ENCODE data around the gene SLC25A23. TPM values are rescaled to one million over a fixed set of nuclear protein-coding genes. Genes with fewer than 3 reads are reported as not detected.
A peak's percentile ranks its signal among the peaks of the same experiment; 100 is the strongest.

Gene SLC25A23
- total and polyA plus RNA-seq, 3 experiments from 2014 or later, result 14.5 to 19.9 (median 14.8) TPM

GRCh38 chr19:6416658-6417405, 42.8 kb downstream of the SLC25A23 start:
- Mint-ChIP-seq H3K27me3 (no peaks in the 10 kb centered on the region), H3K9me3 (no peaks in the 10 kb centered on the region), H3K36me3 (peaks cover 3 to 87% (median 6%) of the 10 kb centered on the region in 3 donors), H3K4me3 (no peak overlapping the region), H3K4me1 (peaks cover 1 to 15% (median 2%) of the 10 kb centered on the region in 3 donors), H3K27ac (no peak overlapping the region)
- CTCF ChIA-PET, result interaction anchor here (0.6 to 1.3 kb wide), 2 partner anchors 19 to 103 kb away, joined by 3 read pairs; no protein-coding TSS in a partner anchor
- H3K36me3 ChIP-seq (ENCODE audit: insufficient read depth, low read length), result peaks cover 52% of the 10 kb centered on the region
- H3K27ac ChIP-seq (ENCODE audit: low read depth, low read length), result no peak overlapping the region
- no peaks in the 10 kb centered on the region for H3K4me1 ChIP-seq (ENCODE audit: insufficient read depth, low read length)
- no peak for DNase-seq
- POLR2A ChIA-PET, result interaction anchor here (0.6 kb wide), 1 partner anchor 9 kb away, joined by 3 read pairs; no protein-coding TSS in a partner anchor
- no peaks in the 10 kb centered on the region for H3K27me3 ChIP-seq (ENCODE audit: insufficient read depth, low read length, poor library complexity, severe bottlenecking)
- H3K4me3 ChIP-seq (ENCODE audit: low read length), result no peak overlapping the region
- H3K9me3 ChIP-seq (ENCODE audit: low read length), result no peaks in the 10 kb centered on the region

- peaks cover 3 to 75% (median 5%) of the 10 kb centered on the region in 3 donors for H3K36me3 Mint-ChIP-seq
- ChIA-PET CTCF (no interaction called here), POLR2A (no interaction called here)
- Histone ChIP-seq H3K4me3 (ENCODE audit: low read length) (no peak overlapping the region), H3K27ac (ENCODE audit: low read depth, low read length) (no peak overlapping the region), H3K27me3 (ENCODE audit: insufficient read depth, low read length, poor library complexity, severe bottlenecking) (no peaks in the 10 kb centered on the region), H3K9me3 (ENCODE audit: low read length) (no peaks in the 10 kb centered on the region), H3K4me1 (ENCODE audit: insufficient read depth, low read length) (no peaks in the 10 kb centered on the region), H3K36me3 (ENCODE audit: insufficient read depth, low read length) (peaks cover 45% of the 10 kb centered on the region)
- H3K27ac Mint-ChIP-seq, result no peak overlapping the region
- H3K4me3 Mint-ChIP-seq, result no peak overlapping the region
- no peak for DNase-seq
- H3K27me3 Mint-ChIP-seq, result no peaks in the 10 kb centered on the region
- no peaks in the 10 kb centered on the region for H3K9me3 Mint-ChIP-seq
- peaks cover 0 to 3% (median 1%) of the 10 kb centered on the region in 3 donors for H3K4me1 Mint-ChIP-seq
Observed at GRCh38 chr19:6415591-6416190, 43.9 kb downstream of the SLC25A23 start.

DNA sequence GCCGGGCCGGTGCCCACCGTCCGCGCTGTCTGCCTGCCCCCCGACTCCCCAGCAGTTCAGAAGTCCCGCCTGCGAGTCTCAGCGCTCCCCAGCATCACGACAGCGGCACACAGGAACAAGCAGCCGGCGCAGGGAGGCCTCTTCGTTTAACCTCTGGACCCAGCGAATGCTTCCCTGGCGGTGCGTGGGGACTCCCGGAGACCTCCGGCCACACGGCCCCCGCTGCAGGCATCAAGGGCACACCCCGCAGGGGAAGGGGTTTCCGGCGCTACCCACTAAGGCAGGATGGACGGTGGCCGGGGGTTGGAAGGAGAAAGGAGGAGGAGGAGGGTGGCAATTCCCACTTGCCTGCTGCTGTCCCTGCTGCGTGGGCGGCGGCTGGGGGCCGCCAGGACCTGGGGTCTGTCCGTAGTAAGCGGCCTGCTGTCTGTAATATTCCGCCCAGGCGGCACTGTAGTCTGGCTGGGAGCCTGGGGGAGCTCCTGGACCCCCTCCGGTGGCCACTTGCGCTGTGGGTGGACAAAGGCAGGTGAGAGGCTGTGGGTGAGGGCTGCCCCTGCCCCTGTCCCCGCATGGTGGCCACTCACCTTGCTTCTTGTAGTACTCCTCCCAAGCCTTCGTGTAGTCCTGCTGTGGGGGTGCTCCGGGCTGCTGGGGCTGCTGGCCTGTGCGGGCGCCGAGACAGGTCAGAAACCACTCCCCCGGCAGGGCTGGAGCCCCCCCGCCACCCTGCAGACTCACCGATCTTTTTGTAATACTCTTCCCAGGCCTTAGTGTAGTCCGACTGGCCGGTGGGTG, 44.6 kb downstream of the SLC25A23 start:
- Histone ChIP-seq H3K4me3 (ENCODE audit: low read length) (no peak overlapping the region), H3K4me1 (ENCODE audit: insufficient read depth, low read length) (no peaks in the 10 kb centered on the region), H3K36me3 (ENCODE audit: insufficient read depth, low read length) (peaks cover 38% of the 10 kb centered on the region), H3K27ac (ENCODE audit: low read depth, low read length) (no peak overlapping the region), H3K9me3 (ENCODE audit: low read length) (no peaks in the 10 kb centered on the region), H3K27me3 (ENCODE audit: insufficient read depth, low read length, poor library complexity, severe bottlenecking) (no peaks in the 10 kb centered on the region)
- Mint-ChIP-seq H3K36me3 (peaks cover 2 to 68% (median 2%) of the 10 kb centered on the region in 3 donors), H3K4me3 (no peak overlapping the region), H3K4me1 (no peaks in the 10 kb centered on the region), H3K27ac (no peak overlapping the region), H3K27me3 (no peaks in the 10 kb centered on the region), H3K9me3 (no peaks in the 10 kb centered on the region)
- POLR2A ChIA-PET, result no interaction called here
- no peak for DNase-seq
- CTCF ChIA-PET, result no interaction called here

GRCh38 chr19:6413721-6414643, 45.6 kb downstream of the SLC25A23 start:
- Histone ChIP-seq H3K9me3 (ENCODE audit: low read length) (no peaks in the 10 kb centered on the region), H3K4me3 (ENCODE audit: low read length) (no peak overlapping the region), H3K36me3 (ENCODE audit: insufficient read depth, low read length) (peaks cover 28% of the 10 kb centered on the region), H3K27me3 (ENCODE audit: insufficient read depth, low read length, poor library complexity, severe bottlenecking) (no peaks in the 10 kb centered on the region), H3K27ac (ENCODE audit: low read depth, low read length) (no peak overlapping the region), H3K4me1 (ENCODE audit: insufficient read depth, low read length) (no peaks in the 10 kb centered on the region)
- Mint-ChIP-seq H3K4me3 (no peak overlapping the region), H3K27ac (no peak overlapping the region), H3K36me3 (peaks cover 0 to 58% (median 0%) of the 10 kb centered on the region in 3 donors), H3K9me3 (no peaks in the 10 kb centered on the region), H3K27me3 (no peaks in the 10 kb centered on the region), H3K4me1 (no peaks in the 10 kb centered on the region)
- CTCF ChIA-PET, result no interaction called here
- POLR2A ChIA-PET, result no interaction called here
- DNase-seq, result no peak

- peaks cover 0 to 51% (median 0%) of the 10 kb centered on the region in 3 donors for H3K36me3 Mint-ChIP-seq
- no peak overlapping the region for H3K27ac Mint-ChIP-seq
- Histone ChIP-seq H3K4me3 (ENCODE audit: low read length) (no peak overlapping the region), H3K4me1 (ENCODE audit: insufficient read depth, low read length) (no peaks in the 10 kb centered on the region), H3K27ac (ENCODE audit: low read depth, low read length) (no peak overlapping the region), H3K27me3 (ENCODE audit: insufficient read depth, low read length, poor library complexity, severe bottlenecking) (no peaks in the 10 kb centered on the region), H3K36me3 (ENCODE audit: insufficient read depth, low read length) (peaks cover 22% of the 10 kb centered on the region), H3K9me3 (ENCODE audit: low read length) (no peaks in the 10 kb centered on the region)
- ChIA-PET CTCF (no interaction called here), POLR2A (no interaction called here)
- H3K27me3 Mint-ChIP-seq, result no peaks in the 10 kb centered on the region
- no peak for DNase-seq
- H3K4me1 Mint-ChIP-seq, result no peaks in the 10 kb centered on the region
- H3K9me3 Mint-ChIP-seq, result no peaks in the 10 kb centered on the region
- no peak overlapping the region for H3K4me3 Mint-ChIP-seq
Observed at GRCh38 chr19:6413291-6413690, 46.3 kb downstream of the SLC25A23 start.

DNA sequence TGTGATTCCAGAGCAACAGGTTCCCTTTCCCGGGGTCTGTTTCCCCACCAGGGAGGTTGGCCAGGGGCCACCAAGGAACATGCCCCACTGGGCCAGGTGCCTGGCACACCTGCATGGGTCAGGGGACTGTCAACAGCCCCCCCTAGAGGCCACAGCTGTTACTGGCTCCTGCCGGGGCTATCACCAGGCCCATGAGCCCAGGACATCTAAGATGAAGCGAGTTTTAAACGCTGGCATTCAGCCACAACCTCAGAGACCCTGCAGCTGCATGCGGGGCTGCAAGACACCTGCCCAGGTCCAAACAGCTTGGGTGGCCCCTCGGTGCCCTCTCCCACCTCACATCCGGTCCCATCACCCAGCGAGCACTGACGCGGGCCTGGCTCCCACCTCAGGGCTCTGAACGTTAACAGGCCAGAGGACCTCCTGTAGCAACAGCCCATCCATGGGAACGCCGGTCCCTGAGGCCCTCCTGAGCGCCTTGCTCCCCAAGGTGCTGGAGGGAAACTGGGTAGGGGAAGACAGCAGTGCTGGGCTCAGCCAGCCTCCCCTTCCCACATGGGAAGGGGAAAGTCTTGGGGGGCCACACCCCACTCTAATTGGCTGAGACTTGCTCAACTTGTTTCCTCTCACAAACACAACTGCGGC, 47.0 kb downstream of the SLC25A23 start:
- H3K27ac ChIP-seq (ENCODE audit: low read depth, low read length), result no peak overlapping the region
- DNase-seq, result peak; percentile 14 to 62 (median 18)
- ChIA-PET CTCF (interaction anchor here (0.8 kb wide), 1 partner anchor 11 kb away, joined by 3 read pairs; no protein-coding TSS in a partner anchor), POLR2A (interaction anchor here (1.0 kb wide), 1 partner anchor 10 kb away, joined by 3 read pairs; no protein-coding TSS in a partner anchor)
- Mint-ChIP-seq H3K36me3 (peaks cover 0 to 45% (median 0%) of the 10 kb centered on the region in 3 donors), H3K27me3 (no peaks in the 10 kb centered on the region), H3K4me3 (no peak overlapping the region), H3K4me1 (no peaks in the 10 kb centered on the region), H3K27ac (peak overlapping the region in 1 of 8 donors; percentile 3), H3K9me3 (no peaks in the 10 kb centered on the region)
- H3K36me3 ChIP-seq (ENCODE audit: insufficient read depth, low read length), result peaks cover 17% of the 10 kb centered on the region
- H3K9me3 ChIP-seq (ENCODE audit: low read length), result no peaks in the 10 kb centered on the region
- H3K27me3 ChIP-seq (ENCODE audit: insufficient read depth, low read length, poor library complexity, severe bottlenecking), result no peaks in the 10 kb centered on the region
- H3K4me1 ChIP-seq (ENCODE audit: insufficient read depth, low read length), result no peaks in the 10 kb centered on the region
- no peak overlapping the region for H3K4me3 ChIP-seq (ENCODE audit: low read length)

- no peaks in the 10 kb centered on the region for H3K27me3 ChIP-seq (ENCODE audit: insufficient read depth, low read length, poor library complexity, severe bottlenecking)
- H3K4me1 ChIP-seq (ENCODE audit: insufficient read depth, low read length), result no peaks in the 10 kb centered on the region
- no peaks in the 10 kb centered on the region for H3K9me3 ChIP-seq (ENCODE audit: low read length)
- Mint-ChIP-seq H3K4me3 (no peak overlapping the region), H3K9me3 (no peaks in the 10 kb centered on the region), H3K27ac (no peak overlapping the region), H3K4me1 (no peaks in the 10 kb centered on the region), H3K27me3 (no peaks in the 10 kb centered on the region), H3K36me3 (peaks cover 0 to 40% (median 0%) of the 10 kb centered on the region in 3 donors)
- peaks cover 12% of the 10 kb centered on the region for H3K36me3 ChIP-seq (ENCODE audit: insufficient read depth, low read length)
- CTCF ChIA-PET, result interaction anchor here (0.8 kb wide), 1 partner anchor 10 kb away, joined by 3 read pairs; no protein-coding TSS in a partner anchor
- H3K27ac ChIP-seq (ENCODE audit: low read depth, low read length), result no peak overlapping the region
- no peak overlapping the region for H3K4me3 ChIP-seq (ENCODE audit: low read length)
- POLR2A ChIA-PET, result interaction anchor here (1.0 kb wide), 1 partner anchor 10 kb away, joined by 3 read pairs; no protein-coding TSS in a partner anchor
- DNase-seq, result no peak
Observed at GRCh38 chr19:6412061-6412446, 47.5 kb downstream of the SLC25A23 start.
